ENCODE results near the gene TBC1D22A.

DNA sequence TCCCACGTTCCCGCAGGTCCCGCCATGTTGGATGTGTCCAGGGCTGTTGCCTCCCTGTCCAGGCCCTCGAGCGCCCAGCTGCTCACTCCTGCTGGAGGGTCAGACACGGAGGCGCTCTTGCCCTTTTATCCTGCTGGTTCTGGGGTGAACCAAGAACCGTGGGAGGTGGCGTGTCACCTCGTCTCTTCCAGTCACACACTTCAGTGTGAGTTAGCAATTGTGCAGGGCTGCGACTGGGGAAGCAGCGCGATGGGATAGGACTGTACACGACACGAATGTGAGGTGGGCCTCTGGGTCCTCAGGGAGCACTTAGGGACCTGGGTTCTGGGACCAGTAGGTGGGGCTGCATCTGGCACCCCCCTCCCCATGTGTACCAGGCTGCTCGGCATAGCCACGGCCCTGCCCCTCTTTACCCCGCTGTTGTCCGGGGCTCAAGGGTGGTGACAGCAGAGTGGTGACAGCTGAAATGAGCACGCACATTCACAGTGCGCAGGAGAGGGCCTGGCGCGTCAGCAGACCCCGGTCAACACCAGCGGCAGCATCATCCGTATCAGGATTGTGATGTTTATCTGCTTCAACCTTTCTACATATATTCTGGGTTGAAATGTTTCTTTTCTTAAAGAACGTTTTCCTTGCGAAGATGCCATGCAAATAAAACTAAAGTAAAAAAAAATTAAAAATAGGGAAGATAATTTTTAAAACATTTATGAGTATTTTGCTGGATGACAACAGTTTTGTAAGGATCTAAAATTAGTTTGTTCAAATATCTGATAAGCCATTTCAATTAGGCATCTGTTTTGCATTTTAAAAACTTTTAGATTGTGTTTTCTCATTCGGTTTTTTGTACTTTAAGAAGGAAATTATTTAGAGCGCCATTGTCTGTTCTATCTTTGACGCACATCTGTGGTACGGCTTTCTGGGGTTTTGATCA lies 210.7 kb downstream of the TBC1D22A start:
- TF ChIP-seq POLR2A (IDR thresholded peaks at IDR 0.05) (no peak), CTCF (IDR thresholded peaks at IDR 0.05) (no peak), EP300 (IDR thresholded peaks at IDR 0.05) (no peak)

All from ovary (tissue), 3 donors.